Naive thymus-derived CD8-positive, alpha-beta T cell (primary cell): ENCODE measurements around the gene LMX1B. TPM values are rescaled to one million over a fixed set of nuclear protein-coding genes. Genes with fewer than 3 reads are reported as not detected.

ENCODE experiments used
- ATAC-seq, 2 donors: fragments of 150-1000 bp; cut with Tn5 transposase in 1 of 2; sonication (Bioruptor Pico), chemical (Tn5 transposase) in 1 of 2; 1 replicate in 1 of 2; 2 replicates in 1 of 2; pipeline ENCODE4 v1.10.0; 2021; ENCODE audit warnings: mild to moderate bottlenecking in 2 of 2, moderate library complexity in 2 of 2
- POLR2A ChIA-PET: fragments of 350-600 bp; sonication (Branson Sonifier 250); formaldehyde crosslinking; loops from one replicate; lab custom pipeline; 2021; ENCODE audit warnings: antibody characterized with exemption; lab: Charles Lee
- DNase-seq, 10 donors: peaks; one replicate each; pipeline versions ENCODE4 v3.0.0 to v3.0.0-alpha.2; 2020 to 2022
- H3K27ac Mint-ChIP-seq, 10 donors: one replicate each; pipeline ENCODE4 v1.8.0; 2020 to 2022; ENCODE audit warnings: mild to moderate bottlenecking in 10 of 10, mixed read lengths in 10 of 10, moderate library complexity in 4 of 10, inconsistent platforms in 1 of 10
- H3K27me3 Mint-ChIP-seq, 5 donors: one replicate each; pipeline ENCODE4 v1.8.0; 2021 to 2022; ENCODE audit warnings: mixed read lengths in 5 of 5
- H3K36me3 Mint-ChIP-seq, 3 donors: one replicate each; pipeline ENCODE4 v1.8.0; 2020 to 2022; ENCODE audit warnings: mixed read lengths in 3 of 3, mild to moderate bottlenecking in 2 of 3, inconsistent platforms in 1 of 3
- H3K4me1 Mint-ChIP-seq, 4 donors: one replicate each; pipeline ENCODE4 v1.8.0; 2021 to 2022; ENCODE audit warnings: mixed read lengths in 4 of 4
- H3K4me3 Mint-ChIP-seq, 10 donors: one replicate each; pipeline ENCODE4 v1.8.0; 2020 to 2022; ENCODE audit warnings: mild to moderate bottlenecking in 10 of 10, mixed read lengths in 10 of 10, moderate library complexity in 6 of 10, inconsistent platforms in 1 of 10
- H3K9me3 Mint-ChIP-seq, 9 donors: one replicate each; pipeline ENCODE4 v1.8.0; 2020 to 2022; ENCODE audit warnings: mixed read lengths in 9 of 9, mild to moderate bottlenecking in 3 of 9, inconsistent platforms in 1 of 9, moderate library complexity in 1 of 9
- polyA plus RNA-seq, 3 donors: library from polyadenylated mRNA; unstranded; fragments of 300-500 nt; fragmentation: Illumina TruSeq; gene quantifications; one replicate each; pipeline ENCODE4 v1.2.3, GENCODE V29; 2021
- total RNA-seq, 8 experiments: library from RNA in 2 of 8; stranded (reverse) in 2 of 8; gene quantifications; one replicate each; pipeline ENCODE4 v1.2.3 and lab custom pipeline; 2021 to 2026

Gene LMX1B
- total and polyA plus RNA-seq, 5 experiments from 2014 or later: not detected

DNA sequence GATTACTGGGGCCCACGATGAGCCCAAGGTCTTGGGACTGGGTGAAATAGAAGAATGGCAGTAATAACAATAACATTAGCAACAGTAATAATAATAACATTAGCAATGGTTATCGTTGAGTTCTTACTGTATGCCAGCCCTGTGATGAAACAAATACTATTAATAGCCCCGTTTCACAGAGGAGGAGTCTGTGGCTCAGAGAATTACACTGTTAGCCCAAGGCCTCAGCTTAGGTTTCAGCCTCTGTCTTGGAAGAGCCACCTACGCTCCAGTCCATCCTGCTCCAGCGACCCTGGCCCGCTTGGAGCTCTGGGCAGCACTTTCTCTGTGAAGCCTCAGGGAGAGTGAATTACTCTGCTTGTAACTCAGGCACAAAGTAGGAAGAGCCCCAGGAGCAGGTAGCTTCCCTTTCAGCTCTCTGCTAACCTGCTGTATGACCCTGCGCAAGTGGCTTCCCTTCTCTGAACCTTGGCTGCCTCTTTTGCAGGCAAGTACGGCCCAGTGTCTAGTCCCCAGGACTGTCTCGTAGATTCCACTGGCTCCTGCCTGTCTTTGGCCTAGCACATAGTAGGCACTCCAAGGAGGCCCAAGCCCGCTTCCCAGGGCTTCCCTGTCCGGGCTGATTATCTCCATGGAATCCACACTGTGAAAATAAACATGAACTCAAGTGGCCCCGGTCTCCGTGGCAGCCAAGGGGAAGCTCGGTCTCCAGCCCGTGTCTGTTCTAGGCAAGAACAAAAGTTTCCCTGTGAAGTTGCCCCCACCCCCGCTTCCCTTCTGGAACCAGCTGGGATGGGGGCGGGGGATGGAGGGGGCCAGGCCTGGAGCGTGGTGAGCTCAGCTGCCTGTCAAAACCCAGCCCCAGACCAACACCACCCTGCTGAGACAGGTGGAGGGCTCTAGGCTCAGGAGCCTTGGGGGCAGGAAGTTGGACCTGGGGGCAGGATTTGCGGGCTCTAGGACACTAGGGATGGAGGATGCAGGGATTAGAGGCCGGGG is 26.2 kb upstream of the LMX1B start:
- DNase-seq (no peak), ATAC-seq (no peak)
- Mint-ChIP-seq H3K27ac (peak overlapping the region in 1 of 10 donors; percentile 53), H3K4me3 (no peak overlapping the region), H3K9me3 (no peaks in the 10 kb centered on the region), H3K4me1 (peaks cover 0 to 3% (median 0%) of the 10 kb centered on the region in 4 donors), H3K36me3 (no peaks in the 10 kb centered on the region), H3K27me3 (peaks cover 25 to 83% (median 44%) of the 10 kb centered on the region in 5 donors)
- POLR2A ChIA-PET: no interaction called here

DNA sequence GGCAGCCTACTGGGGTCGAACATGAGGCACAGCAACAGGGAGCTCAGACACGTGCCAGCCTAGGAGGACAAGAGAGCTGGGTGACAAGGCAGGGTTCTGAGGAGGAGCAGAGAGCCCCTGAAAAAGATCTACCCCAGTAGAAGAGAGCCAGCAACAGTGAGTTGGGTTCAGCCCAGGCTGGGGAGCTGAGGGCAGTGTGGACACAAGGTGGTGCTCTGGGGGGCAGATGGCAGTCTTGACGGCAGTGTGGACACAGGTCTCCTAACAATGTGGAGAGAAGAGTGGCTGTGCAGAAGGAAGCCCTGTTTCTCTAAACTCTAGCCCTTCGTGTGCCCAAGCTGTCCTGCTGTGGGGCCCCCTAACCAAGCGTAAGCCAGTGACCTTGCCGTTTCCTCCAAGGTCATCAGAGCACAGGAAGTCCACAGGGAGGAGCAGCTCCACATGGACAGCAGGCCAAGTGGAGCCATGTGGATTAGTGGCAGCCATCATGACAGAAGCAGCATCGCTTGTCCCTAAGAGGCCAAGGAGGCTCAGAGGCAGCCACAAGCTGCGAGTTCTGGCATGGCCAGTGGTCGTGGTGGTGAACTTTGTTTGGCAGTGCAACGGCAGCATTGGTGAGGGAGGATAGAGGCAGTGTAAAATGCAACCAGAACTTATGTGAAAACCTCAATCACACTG is 25.1 kb upstream of the LMX1B start:
- peaks cover 0 to 3% (median 0%) of the 10 kb centered on the region in 4 donors for H3K4me1 Mint-ChIP-seq
- peaks cover 22 to 76% (median 40%) of the 10 kb centered on the region in 5 donors for H3K27me3 Mint-ChIP-seq
- DNase-seq (no peak), ATAC-seq (no peak)
- no peak overlapping the region for H3K27ac Mint-ChIP-seq
- no peaks in the 10 kb centered on the region for H3K9me3 Mint-ChIP-seq
- no peaks in the 10 kb centered on the region for H3K36me3 Mint-ChIP-seq
- POLR2A ChIA-PET: no interaction called here
- no peak overlapping the region for H3K4me3 Mint-ChIP-seq

DNA sequence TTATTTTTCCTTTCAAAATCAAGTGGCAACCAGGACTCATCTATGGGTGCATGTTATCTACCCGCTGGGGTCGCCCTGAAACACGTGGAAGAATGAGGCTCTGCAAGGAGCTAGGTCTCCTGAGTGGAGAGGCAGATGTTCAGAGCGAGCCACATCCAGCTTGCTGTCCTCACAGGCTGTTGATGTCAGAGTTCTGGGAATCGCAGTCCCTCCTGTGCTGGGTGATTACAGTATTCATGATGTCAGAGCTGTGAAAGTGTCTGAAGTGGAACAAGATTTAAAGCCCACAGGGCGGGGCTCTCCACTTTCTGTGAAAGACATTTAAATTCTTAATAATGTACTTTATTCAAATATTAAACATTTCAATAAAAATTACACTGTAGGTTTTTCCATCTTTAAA is 24.4 kb upstream of the LMX1B start:
- H3K4me3 Mint-ChIP-seq: no peak overlapping the region
- no peak overlapping the region for H3K27ac Mint-ChIP-seq
- H3K9me3 Mint-ChIP-seq: peaks cover 0 to 2% (median 0%) of the 10 kb centered on the region in 9 donors
- peaks cover 0 to 3% (median 0%) of the 10 kb centered on the region in 4 donors for H3K4me1 Mint-ChIP-seq
- H3K27me3 Mint-ChIP-seq: peaks cover 22 to 81% (median 43%) of the 10 kb centered on the region in 5 donors
- ATAC-seq (no peak), DNase-seq (no peak)
- H3K36me3 Mint-ChIP-seq: peaks cover 0 to 1% (median 0%) of the 10 kb centered on the region in 3 donors
- POLR2A ChIA-PET: no interaction called here

DNA sequence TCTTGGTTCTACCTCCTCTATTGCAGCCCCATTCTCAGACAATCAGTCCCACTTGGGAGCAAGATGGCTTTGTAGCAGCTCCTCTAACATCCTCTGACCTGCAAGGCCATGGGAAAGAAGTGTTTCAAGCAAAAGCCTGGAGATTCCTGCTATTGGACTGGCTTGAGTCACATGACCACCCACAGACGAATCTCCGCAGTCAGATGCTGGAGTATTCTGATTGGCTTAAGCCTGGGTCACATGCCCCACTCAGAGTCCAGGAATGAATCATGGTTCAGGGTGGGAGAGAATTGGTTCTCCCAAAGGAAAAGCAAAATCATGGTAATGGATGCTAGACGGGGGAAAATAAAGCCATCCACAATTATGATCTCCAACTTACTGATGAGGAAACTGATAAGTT is 22.6 kb upstream of the LMX1B start:
- POLR2A ChIA-PET: no interaction called here
- Mint-ChIP-seq H3K36me3 (peaks cover 0 to 7% (median 1%) of the 10 kb centered on the region in 3 donors), H3K4me1 (peaks cover 0 to under 1% (median 0%) of the 10 kb centered on the region in 4 donors), H3K27me3 (peaks cover 16 to 75% (median 39%) of the 10 kb centered on the region in 5 donors), H3K9me3 (peaks cover 0 to 3% (median 0%) of the 10 kb centered on the region in 9 donors), H3K27ac (peak overlapping the region in 1 of 10 donors; percentile 24), H3K4me3 (no peak overlapping the region)
- DNase-seq: no peak
- ATAC-seq: no peak

DNA sequence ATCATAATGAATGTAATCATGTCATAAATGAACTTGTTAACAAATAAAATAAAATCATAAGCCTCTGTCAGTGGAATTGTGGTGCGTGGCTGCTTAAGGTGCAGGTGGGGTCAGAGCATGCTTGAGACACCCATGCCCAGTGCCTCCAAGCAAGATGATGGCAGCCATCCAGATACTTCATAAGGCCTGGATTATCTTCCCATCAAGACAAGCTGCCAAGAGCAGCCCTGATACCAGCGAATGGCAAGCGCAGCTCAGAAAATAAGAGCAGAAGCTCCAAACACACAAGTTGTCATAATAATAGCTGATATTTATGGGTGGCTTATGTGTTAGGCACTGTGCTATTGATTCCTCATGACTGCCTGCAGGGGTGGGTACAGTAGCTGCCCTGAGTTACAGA is 21.8 kb upstream of the LMX1B start:
- Mint-ChIP-seq H3K9me3 (peaks cover 0 to 5% (median 0%) of the 10 kb centered on the region in 9 donors), H3K27me3 (peaks cover 19 to 75% (median 40%) of the 10 kb centered on the region in 5 donors), H3K4me3 (no peak overlapping the region), H3K4me1 (no peaks in the 10 kb centered on the region), H3K27ac (no peak overlapping the region), H3K36me3 (peaks cover 0 to 8% (median 1%) of the 10 kb centered on the region in 3 donors)
- ATAC-seq (no peak), DNase-seq (no peak)
- POLR2A ChIA-PET: no interaction called here

DNA sequence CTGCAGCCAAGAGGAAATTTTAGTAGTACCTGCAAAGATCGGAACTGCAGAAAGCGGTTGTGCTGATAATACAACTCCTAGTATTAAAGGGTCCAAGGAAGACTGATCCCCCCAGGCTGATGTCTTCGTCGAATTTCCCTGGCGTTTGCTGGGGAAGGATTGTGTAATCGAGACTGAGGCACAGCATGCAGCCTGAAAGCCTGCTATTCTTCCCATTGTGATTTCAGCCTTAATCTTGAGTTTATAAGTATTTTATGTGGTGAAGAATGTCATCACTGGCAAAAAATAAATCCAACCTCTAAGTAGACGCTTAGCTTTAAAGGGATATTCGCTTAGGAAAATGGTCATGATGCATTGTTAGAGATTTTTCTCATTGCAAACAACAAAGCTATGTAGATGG is 21.3 kb upstream of the LMX1B start:
- Mint-ChIP-seq H3K4me3 (no peak overlapping the region), H3K9me3 (peaks cover 0 to 5% (median 0%) of the 10 kb centered on the region in 9 donors), H3K4me1 (no peaks in the 10 kb centered on the region), H3K36me3 (peaks cover 0 to 8% (median 1%) of the 10 kb centered on the region in 3 donors), H3K27me3 (peaks cover 20 to 75% (median 39%) of the 10 kb centered on the region in 5 donors), H3K27ac (no peak overlapping the region)
- POLR2A ChIA-PET: no interaction called here
- ATAC-seq: no peak
- DNase-seq: no peak

DNA sequence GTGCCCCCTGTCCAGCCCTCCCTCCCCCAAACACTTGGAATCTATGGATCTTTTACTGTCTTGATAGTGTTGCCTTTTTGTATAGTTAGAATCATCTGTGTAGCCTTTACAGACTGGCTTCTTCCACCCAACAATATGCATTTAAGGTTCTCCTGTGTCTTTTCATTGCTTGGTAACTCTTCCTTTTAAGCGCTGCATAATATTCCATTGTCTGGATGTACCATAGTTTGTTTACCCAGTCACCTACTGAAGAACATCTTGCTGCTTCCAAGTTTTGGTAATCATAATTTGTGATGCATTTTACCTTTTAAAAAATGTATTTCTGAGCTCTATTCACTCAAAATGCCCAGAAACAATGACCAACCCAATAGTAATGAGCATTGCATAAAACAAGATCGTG is 17.7 kb upstream of the LMX1B start:
- DNase-seq (no peak), ATAC-seq (no peak)
- peaks cover 21 to 69% (median 28%) of the 10 kb centered on the region in 5 donors for H3K27me3 Mint-ChIP-seq
- H3K27ac Mint-ChIP-seq: no peak overlapping the region
- H3K36me3 Mint-ChIP-seq: peaks cover 0 to 8% (median 1%) of the 10 kb centered on the region in 3 donors
- H3K4me3 Mint-ChIP-seq: no peak overlapping the region
- H3K9me3 Mint-ChIP-seq: peaks cover 0 to 5% (median 0%) of the 10 kb centered on the region in 9 donors
- no peaks in the 10 kb centered on the region for H3K4me1 Mint-ChIP-seq
- POLR2A ChIA-PET: no interaction called here

DNA sequence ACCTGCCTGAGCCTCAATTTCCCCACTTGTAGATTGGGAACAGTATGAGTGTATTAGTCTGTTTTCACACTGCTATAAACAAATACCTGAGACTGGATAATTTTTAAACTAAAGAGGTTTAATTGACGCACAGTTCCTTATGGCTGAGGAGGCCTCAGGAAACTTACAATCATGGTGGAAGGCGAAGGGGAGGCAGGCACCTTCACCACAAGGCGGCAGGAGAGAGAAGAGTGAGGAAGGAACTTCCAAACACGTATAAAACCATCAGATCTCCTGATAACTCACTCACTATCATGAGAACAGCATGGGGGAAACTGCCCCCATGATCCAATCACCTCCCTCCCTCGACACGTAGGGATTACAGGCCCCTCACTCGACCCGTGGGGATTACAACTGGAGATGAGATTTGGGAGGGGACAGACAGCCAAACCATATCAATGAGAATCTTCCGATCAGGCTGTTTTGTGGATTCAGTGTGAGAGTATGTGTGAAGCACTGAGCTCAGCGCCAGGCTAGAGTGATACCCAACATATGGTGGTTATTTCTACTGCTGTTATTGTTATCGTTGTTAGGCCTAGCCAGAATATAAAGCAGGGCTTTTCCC is 14.6 kb upstream of the LMX1B start:
- H3K27me3 Mint-ChIP-seq: peaks cover 20 to 65% (median 31%) of the 10 kb centered on the region in 5 donors
- H3K36me3 Mint-ChIP-seq: peaks cover 0 to 8% (median 0%) of the 10 kb centered on the region in 3 donors
- DNase-seq (no peak), ATAC-seq (no peak)
- H3K9me3 Mint-ChIP-seq: peaks cover 0 to 5% (median 0%) of the 10 kb centered on the region in 9 donors
- no peak overlapping the region for H3K27ac Mint-ChIP-seq
- no peaks in the 10 kb centered on the region for H3K4me1 Mint-ChIP-seq
- POLR2A ChIA-PET: no interaction called here
- H3K4me3 Mint-ChIP-seq: no peak overlapping the region

DNA sequence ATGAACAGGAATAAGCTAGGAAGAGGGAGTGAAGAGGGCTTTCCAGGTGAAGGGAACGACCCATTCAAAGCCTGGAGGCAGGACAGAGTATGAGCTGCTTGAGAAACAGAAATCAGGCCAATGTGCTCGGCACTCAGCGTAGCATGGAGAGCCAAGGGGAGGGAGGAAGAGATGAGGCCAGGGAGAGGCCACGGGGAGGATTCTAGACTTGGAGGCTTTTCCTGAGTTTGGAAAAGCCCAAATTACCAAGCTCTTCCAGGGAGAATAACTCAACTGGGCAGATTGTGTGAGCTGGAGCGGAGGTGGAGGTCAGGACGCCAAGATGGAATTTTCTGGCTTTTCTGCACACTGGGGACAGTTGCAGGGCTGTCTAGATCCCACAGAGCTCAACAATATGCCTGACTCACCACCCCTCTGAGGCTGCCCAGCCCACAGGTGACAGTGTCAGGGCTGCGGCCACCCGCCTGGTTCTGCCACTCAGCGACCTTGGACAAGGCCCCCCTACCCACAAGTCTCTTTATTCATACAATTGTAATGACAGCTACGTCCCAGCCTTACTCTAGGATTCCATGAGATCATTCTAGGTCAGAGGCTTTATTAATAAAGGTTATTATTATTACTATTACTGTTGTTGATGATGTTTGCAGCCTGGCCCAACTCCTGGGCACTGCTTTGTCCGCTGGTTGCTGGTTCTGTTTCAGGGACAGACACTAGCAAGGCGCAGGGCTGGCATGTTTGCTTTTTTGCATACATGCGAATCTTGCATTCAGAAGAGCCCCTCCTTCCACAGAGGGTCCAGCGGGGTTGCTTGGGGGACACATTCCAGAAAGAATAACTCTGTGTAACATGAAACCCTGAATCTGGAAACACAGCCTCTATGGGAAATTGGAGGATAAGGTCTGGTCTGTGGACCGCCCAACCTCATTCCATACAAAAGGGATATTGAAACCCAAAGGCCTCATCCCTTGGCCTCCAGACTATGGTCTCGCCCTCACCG is 9.4 kb upstream of the LMX1B start:
- Mint-ChIP-seq H3K9me3 (no peaks in the 10 kb centered on the region), H3K36me3 (no peaks in the 10 kb centered on the region), H3K4me3 (no peak overlapping the region), H3K4me1 (no peaks in the 10 kb centered on the region), H3K27me3 (peaks cover 15 to 53% (median 48%) of the 10 kb centered on the region in 5 donors), H3K27ac (no peak overlapping the region)
- no peak for DNase-seq
- ATAC-seq: no peak
- POLR2A ChIA-PET: no interaction called here

DNA sequence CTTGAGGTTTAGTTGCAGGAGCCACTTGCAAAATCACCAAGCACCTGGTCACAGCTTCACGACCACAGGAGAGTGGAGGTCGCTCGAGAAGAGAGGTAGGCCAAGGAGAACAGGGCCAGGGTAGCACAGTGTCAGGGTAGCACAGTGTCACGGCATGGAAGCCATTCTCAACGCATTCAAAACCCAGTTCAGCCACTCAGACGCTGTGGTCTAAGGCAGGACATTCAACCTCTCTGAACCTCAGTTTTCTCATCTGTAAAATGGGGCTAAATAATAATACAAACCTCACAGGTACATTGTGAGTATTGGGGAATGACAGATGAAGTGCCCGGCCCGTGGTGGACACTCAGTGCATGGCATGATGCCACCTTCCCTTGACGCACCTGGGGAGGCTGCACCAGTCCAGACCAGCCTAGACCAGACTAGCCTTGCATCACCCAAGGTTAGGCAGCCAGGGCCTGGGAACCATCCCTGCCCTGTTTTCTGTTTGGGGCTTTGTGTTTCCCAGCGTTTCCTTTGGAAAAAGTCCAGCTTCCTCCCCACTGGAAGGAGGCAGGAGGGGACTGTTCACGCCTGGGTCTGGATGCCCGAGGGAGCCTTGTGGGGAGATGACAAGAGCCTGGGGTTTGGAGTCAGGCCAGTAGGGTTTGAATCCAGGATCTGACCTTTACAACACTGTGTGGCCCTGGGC is 7.8 kb upstream of the LMX1B start:
- DNase-seq (no peak), ATAC-seq (no peak)
- Mint-ChIP-seq H3K4me1 (peaks cover 1 to 5% (median 2%) of the 10 kb centered on the region in 4 donors), H3K27ac (no peak overlapping the region), H3K4me3 (no peak overlapping the region), H3K9me3 (no peaks in the 10 kb centered on the region), H3K27me3 (peaks cover 20 to 61% (median 50%) of the 10 kb centered on the region in 5 donors), H3K36me3 (peaks cover 0 to 2% (median 0%) of the 10 kb centered on the region in 3 donors)
- POLR2A ChIA-PET: no interaction called here

DNA sequence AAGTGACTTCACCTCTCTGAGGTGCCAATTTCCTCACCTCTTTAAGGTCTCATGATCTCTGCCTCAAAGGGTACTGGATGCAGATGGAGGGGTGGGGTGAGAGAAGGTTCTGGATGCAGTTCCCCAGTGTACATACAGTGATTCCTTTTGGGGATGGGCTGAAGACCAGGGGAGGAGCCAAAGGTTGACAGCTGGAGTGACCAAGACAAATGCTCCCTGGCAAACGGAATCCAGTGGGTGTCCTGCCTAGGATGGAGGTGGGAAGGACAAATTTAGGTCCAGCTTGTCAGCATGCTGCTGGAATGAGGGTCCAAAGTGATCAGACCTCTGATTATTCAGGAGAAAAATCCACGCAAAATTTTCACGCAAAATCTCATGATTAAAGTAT is 7.3 kb upstream of the LMX1B start:
- H3K27ac Mint-ChIP-seq: no peak overlapping the region
- peaks cover 0 to 5% (median 0%) of the 10 kb centered on the region in 3 donors for H3K36me3 Mint-ChIP-seq
- no peaks in the 10 kb centered on the region for H3K9me3 Mint-ChIP-seq
- POLR2A ChIA-PET: interaction anchor here (0.6 kb wide), 1 partner anchor 69 kb away, joined by 4 read pairs; no protein-coding TSS in a partner anchor
- H3K27me3 Mint-ChIP-seq: peaks cover 22 to 67% (median 48%) of the 10 kb centered on the region in 5 donors
- ATAC-seq (no peak), DNase-seq (no peak)
- H3K4me1 Mint-ChIP-seq: peaks cover 6 to 10% (median 7%) of the 10 kb centered on the region in 4 donors
- no peak overlapping the region for H3K4me3 Mint-ChIP-seq
